HepG2 (cell line): ENCODE data around the gene PLCB4. TPM values are rescaled to one million over a fixed set of nuclear protein-coding genes. Genes with fewer than 3 reads are reported as not detected.

Source experiments
- BRCA1 ChIP-seq: sonication (generic); formaldehyde crosslinking; IDR thresholded peaks from 2 replicates; pipeline ENCODE4 v1.4.0; 2020; ENCODE audit warnings: missing genetic modification reagents
- GATAD2A ChIP-seq: IDR thresholded peaks from 2 replicates; pipeline ENCODE4 v1.6.1; 2016
- GFI1 ChIP-seq: sonication (generic); formaldehyde crosslinking; IDR thresholded peaks from 2 replicates; pipeline ENCODE4 v1.5.0; 2020; ENCODE audit warnings: missing genetic modification reagents, mild to moderate bottlenecking, borderline replicate concordance
- KDM4B ChIP-seq: sonication (generic); formaldehyde crosslinking; IDR thresholded peaks from 2 replicates; pipeline ENCODE4 v1.4.0; 2020; ENCODE audit warnings: missing genetic modification reagents
- MED8 ChIP-seq: sonication (generic); formaldehyde crosslinking; IDR thresholded peaks from 2 replicates; pipeline ENCODE4 v1.8.1; 2023; ENCODE audit warnings: mild to moderate bottlenecking, missing genetic modification reagents; ENCODE audit not compliant: insufficient replicate concordance
- MIER3 ChIP-seq: IDR thresholded peaks from 2 replicates; pipeline ENCODE4 v1.6.1; 2016; ENCODE audit warnings: missing compliant biosample characterization, borderline replicate concordance
- MIXL1 ChIP-seq: IDR thresholded peaks from 2 replicates; pipeline ENCODE4 v1.6.1; 2016
- SAP130 ChIP-seq: IDR thresholded peaks from 2 replicates; pipeline ENCODE4 v1.6.1; 2016; ENCODE audit warnings: low read depth
- SETDB1 ChIP-seq: sonication (generic); formaldehyde crosslinking; IDR thresholded peaks from 2 replicates; pipeline ENCODE4 v1.5.1; 2020; ENCODE audit warnings: missing genetic modification reagents, mild to moderate bottlenecking, borderline replicate concordance
- SMAD3 ChIP-seq: sonication (generic); formaldehyde crosslinking; IDR thresholded peaks from 2 replicates; pipeline ENCODE4 v1.4.0; 2020; ENCODE audit warnings: missing genetic modification reagents
- ZNF256 ChIP-seq: sonication (generic); formaldehyde crosslinking; conservative IDR thresholded peaks from 2 replicates; pipeline ENCODE4 v1.4.0; 2020; ENCODE audit warnings: missing genetic modification reagents
- ZNF292 ChIP-seq: sonication (generic); formaldehyde crosslinking; IDR thresholded peaks from 2 replicates; pipeline ENCODE4 v1.8.1; 2022; ENCODE audit warnings: mild to moderate bottlenecking, low read depth, missing genetic modification reagents, borderline replicate concordance
- ZNF3 ChIP-seq: IDR thresholded peaks from 2 replicates; pipeline ENCODE4 v1.7.0; 2017; ENCODE audit warnings: inconsistent platforms
- ZNF468 ChIP-seq: sonication (generic); formaldehyde crosslinking; IDR thresholded peaks from 2 replicates; pipeline ENCODE4 v1.8.0; 2022; ENCODE audit warnings: mild to moderate bottlenecking, moderate library complexity, missing genetic modification reagents
- ZNF501 ChIP-seq: sonication (generic); formaldehyde crosslinking; IDR thresholded peaks from 2 replicates; pipeline ENCODE4 v1.5.1; 2020; ENCODE audit warnings: mild to moderate bottlenecking, moderate library complexity, missing genetic modification reagents
- ZNF530 ChIP-seq: sonication (generic); formaldehyde crosslinking; IDR thresholded peaks from 2 replicates; pipeline ENCODE4 v1.5.0; 2020; ENCODE audit warnings: low read depth, mild to moderate bottlenecking, missing genetic modification reagents
- ZNF567 ChIP-seq: sonication (generic); formaldehyde crosslinking; IDR thresholded peaks from 2 replicates; pipeline ENCODE4 v1.8.1; 2023; ENCODE audit warnings: mild to moderate bottlenecking, missing genetic modification reagents, borderline replicate concordance
- ZSCAN25 ChIP-seq: sonication (generic); formaldehyde crosslinking; IDR thresholded peaks from 2 replicates; pipeline ENCODE4 v1.8.0; 2022; ENCODE audit warnings: mild to moderate bottlenecking, missing genetic modification reagents
- polyA plus RNA-seq, 8 experiments: library from polyadenylated mRNA; depleted of rRNA in 3 of 8; stranded (reverse) in 7 of 8; unstranded in 1 of 8; fragments of >200 nt; fragmentation: Illumina TruSeq in 4 of 8; extraction: Trizol in 4 of 8; gene quantifications; 2 replicates each; pipeline versions ENCODE4 v1.2.1 to v1.2.3, GENCODE V29; 2011 to 2016; ENCODE audit warnings: low read depth in 4 of 8, missing spikeins in 1 of 8, mixed read lengths in 1 of 8; ENCODE audit not compliant: insufficient read depth in 1 of 8
- total RNA-seq, 5 experiments: library from RNA; depleted of rRNA; stranded (reverse); fragments of >200 nt; fragmentation: Illumina TruSeq; extraction: Trizol; gene quantifications; 2 replicates each; pipeline ENCODE4 v1.2.3, GENCODE V29; 2016; ENCODE audit warnings: low read depth in 1 of 5
- TF ChIP-seq, protein P1 (sequence below): sonication (generic); formaldehyde crosslinking; IDR thresholded peaks from 2 replicates; pipeline ENCODE4 v1.4.0; 2020; ENCODE audit warnings: mild to moderate bottlenecking, missing genetic modification reagents
- TF ChIP-seq, protein P2 (sequence below): sonication (generic); formaldehyde crosslinking; IDR thresholded peaks from 2 replicates; pipeline ENCODE4 v1.4.0; 2020; ENCODE audit warnings: missing genetic modification reagents, borderline replicate concordance
- TF ChIP-seq, protein P3 (sequence below): IDR thresholded peaks from 2 replicates; pipeline ENCODE4 v1.6.1; 2012; ENCODE audit warnings: low read length, improper control_type of control experiment
- TF ChIP-seq, protein P4 (sequence below): conservative IDR thresholded peaks from 2 replicates; pipeline ENCODE4 v1.6.1; 2018; ENCODE audit warnings: missing genetic modification reagents

The PLCB4 gene
- total and polyA plus RNA-seq, 2 of the 13 experiments (the other 11 are each of a cell fraction or from before 2014, with no cell fraction given), result 0.01 TPM; not detected in 1

DNA sequence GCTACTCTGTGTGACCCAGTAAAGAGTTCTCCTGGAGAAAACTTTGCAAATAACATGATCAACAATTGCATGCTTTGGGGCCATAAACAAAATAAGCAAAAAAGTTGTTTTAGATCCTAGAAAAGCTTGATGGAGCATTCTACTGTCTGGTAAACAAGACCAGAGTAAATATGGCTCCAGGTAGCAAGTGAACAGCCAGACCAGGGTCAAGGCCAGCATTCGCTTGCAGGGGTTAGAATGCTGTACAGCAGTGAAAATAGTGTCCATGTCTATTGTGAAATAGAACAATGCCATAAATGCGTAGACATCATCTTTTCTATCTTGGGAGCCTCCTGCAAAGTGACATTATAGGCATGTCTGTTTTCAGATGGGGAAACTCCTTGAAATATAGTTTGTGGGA lies 216.7 kb downstream of the PLCB4 start (continued):
- TF ChIP-seq BRCA1 (CRISPR knock-in tag) (0 out of 2 replicates have a peak, but pooled peaks have one; percentile 19), ZNF501 (CRISPR knock-in tag) (no peak), MED8 (no peak), ZNF530 (CRISPR knock-in tag) (no peak), SETDB1 (CRISPR knock-in tag) (no peak), ZNF567 (CRISPR knock-in tag) (no peak), MIXL1 (CRISPR knock-in tag) (0 out of 2 replicates have a peak, but pooled peaks have one; percentile 18), KDM4B (CRISPR knock-in tag) (no peak), SMAD3 (CRISPR knock-in tag) (no peak), GATAD2A (CRISPR knock-in tag) (peak; percentile 71), SAP130 (CRISPR knock-in tag) (no peak; the same call in 1 of the 2 replicates), GFI1 (CRISPR knock-in tag) (no peak), ZNF256 (no peak), ZNF292 (CRISPR knock-in tag) (no peak), ZNF468 (CRISPR knock-in tag) (no peak), ZSCAN25 (no peak), MIER3 (CRISPR knock-in tag) (0 out of 2 replicates have a peak, but pooled peaks have one; percentile 36), ZNF3 (no peak)
- TF ChIP-seq, protein P1, sequence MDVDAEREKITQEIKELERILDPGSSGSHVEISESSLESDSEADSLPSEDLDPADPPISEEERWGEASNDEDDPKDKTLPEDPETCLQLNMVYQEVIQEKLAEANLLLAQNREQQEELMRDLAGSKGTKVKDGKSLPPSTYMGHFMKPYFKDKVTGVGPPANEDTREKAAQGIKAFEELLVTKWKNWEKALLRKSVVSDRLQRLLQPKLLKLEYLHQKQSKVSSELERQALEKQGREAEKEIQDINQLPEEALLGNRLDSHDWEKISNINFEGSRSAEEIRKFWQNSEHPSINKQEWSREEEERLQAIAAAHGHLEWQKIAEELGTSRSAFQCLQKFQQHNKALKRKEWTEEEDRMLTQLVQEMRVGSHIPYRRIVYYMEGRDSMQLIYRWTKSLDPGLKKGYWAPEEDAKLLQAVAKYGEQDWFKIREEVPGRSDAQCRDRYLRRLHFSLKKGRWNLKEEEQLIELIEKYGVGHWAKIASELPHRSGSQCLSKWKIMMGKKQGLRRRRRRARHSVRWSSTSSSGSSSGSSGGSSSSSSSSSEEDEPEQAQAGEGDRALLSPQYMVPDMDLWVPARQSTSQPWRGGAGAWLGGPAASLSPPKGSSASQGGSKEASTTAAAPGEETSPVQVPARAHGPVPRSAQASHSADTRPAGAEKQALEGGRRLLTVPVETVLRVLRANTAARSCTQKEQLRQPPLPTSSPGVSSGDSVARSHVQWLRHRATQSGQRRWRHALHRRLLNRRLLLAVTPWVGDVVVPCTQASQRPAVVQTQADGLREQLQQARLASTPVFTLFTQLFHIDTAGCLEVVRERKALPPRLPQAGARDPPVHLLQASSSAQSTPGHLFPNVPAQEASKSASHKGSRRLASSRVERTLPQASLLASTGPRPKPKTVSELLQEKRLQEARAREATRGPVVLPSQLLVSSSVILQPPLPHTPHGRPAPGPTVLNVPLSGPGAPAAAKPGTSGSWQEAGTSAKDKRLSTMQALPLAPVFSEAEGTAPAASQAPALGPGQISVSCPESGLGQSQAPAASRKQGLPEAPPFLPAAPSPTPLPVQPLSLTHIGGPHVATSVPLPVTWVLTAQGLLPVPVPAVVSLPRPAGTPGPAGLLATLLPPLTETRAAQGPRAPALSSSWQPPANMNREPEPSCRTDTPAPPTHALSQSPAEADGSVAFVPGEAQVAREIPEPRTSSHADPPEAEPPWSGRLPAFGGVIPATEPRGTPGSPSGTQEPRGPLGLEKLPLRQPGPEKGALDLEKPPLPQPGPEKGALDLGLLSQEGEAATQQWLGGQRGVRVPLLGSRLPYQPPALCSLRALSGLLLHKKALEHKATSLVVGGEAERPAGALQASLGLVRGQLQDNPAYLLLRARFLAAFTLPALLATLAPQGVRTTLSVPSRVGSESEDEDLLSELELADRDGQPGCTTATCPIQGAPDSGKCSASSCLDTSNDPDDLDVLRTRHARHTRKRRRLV (CRISPR knock-in tag), result no peak
- TF ChIP-seq, protein P2, sequence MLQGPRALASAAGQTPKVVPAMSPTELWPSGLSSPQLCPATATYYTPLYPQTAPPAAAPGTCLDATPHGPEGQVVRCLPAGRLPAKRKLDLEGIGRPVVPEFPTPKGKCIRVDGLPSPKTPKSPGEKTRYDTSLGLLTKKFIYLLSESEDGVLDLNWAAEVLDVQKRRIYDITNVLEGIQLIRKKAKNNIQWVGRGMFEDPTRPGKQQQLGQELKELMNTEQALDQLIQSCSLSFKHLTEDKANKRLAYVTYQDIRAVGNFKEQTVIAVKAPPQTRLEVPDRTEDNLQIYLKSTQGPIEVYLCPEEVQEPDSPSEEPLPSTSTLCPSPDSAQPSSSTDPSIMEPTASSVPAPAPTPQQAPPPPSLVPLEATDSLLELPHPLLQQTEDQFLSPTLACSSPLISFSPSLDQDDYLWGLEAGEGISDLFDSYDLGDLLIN (CRISPR knock-in tag), result no peak
- TF ChIP-seq, protein P3, sequence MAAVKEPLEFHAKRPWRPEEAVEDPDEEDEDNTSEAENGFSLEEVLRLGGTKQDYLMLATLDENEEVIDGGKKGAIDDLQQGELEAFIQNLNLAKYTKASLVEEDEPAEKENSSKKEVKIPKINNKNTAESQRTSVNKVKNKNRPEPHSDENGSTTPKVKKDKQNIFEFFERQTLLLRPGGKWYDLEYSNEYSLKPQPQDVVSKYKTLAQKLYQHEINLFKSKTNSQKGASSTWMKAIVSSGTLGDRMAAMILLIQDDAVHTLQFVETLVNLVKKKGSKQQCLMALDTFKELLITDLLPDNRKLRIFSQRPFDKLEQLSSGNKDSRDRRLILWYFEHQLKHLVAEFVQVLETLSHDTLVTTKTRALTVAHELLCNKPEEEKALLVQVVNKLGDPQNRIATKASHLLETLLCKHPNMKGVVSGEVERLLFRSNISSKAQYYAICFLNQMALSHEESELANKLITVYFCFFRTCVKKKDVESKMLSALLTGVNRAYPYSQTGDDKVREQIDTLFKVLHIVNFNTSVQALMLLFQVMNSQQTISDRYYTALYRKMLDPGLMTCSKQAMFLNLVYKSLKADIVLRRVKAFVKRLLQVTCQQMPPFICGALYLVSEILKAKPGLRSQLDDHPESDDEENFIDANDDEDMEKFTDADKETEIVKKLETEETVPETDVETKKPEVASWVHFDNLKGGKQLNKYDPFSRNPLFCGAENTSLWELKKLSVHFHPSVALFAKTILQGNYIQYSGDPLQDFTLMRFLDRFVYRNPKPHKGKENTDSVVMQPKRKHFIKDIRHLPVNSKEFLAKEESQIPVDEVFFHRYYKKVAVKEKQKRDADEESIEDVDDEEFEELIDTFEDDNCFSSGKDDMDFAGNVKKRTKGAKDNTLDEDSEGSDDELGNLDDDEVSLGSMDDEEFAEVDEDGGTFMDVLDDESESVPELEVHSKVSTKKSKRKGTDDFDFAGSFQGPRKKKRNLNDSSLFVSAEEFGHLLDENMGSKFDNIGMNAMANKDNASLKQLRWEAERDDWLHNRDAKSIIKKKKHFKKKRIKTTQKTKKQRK, result no peak
- TF ChIP-seq, protein P4, sequence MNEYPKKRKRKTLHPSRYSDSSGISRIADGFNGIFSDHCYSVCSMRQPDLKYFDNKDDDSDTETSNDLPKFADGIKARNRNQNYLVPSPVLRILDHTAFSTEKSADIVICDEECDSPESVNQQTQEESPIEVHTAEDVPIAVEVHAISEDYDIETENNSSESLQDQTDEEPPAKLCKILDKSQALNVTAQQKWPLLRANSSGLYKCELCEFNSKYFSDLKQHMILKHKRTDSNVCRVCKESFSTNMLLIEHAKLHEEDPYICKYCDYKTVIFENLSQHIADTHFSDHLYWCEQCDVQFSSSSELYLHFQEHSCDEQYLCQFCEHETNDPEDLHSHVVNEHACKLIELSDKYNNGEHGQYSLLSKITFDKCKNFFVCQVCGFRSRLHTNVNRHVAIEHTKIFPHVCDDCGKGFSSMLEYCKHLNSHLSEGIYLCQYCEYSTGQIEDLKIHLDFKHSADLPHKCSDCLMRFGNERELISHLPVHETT (CRISPR knock-in tag), result no peak
